ENCODE measurements around the gene SASH1. TPM values are rescaled to one million over a fixed set of nuclear protein-coding genes. Genes with fewer than 3 reads are reported as not detected.

The SASH1 gene
- total RNA-seq, 1 experiment from 2014 or later: 6.6 TPM

- no peak for ATAC-seq
- H3K4me1 ChIP-seq (ENCODE audit: control insufficient read depth, insufficient read depth, low read length): peaks cover 9% of the 10 kb centered on the region
- intact Hi-C loops (cut with micrococcal nuclease; ENCODE audit: unreplicated experiment) (no loop called here), in situ Hi-C loops (cut with HindIII; ENCODE audit: low pct_unique_long_range_greater_than_20kb, low sequenced_read_pairs) (no loop called here)
- H3K36me3 ChIP-seq (ENCODE audit: control insufficient read depth, insufficient read depth, low read length): no peaks in the 10 kb centered on the region
- H3K27me3 ChIP-seq (ENCODE audit: control insufficient read depth, insufficient read depth, low read length): no peaks in the 10 kb centered on the region
- CTCF ChIA-PET: no interaction called here
- H3K27ac ChIP-seq (ENCODE audit: low read length): no peak overlapping the region
- no TSS peak for BruUV-seq (replicated peaks)
- H3K9me3 ChIP-seq (ENCODE audit: control insufficient read depth, insufficient read depth, low read depth, low read length): no peaks in the 10 kb centered on the region
- POLR2A ChIA-PET: no interaction called here
- TF ChIP-seq REST (IDR thresholded peaks at IDR 0.05; ENCODE audit: insufficient read depth in 1 of 2, low read depth in 2 of 2, low read length in 1 of 2) (no peak), TCF7L2 (IDR thresholded peaks at IDR 0.05; ENCODE audit: low read depth, low read length) (no peak), SIN3A (IDR thresholded peaks at IDR 0.05; ENCODE audit: borderline replicate concordance, insufficient read depth, low read depth, low read length) (no peak), POLR2AphosphoS5 (IDR thresholded peaks at IDR 0.05; ENCODE audit: low read depth, low read length) (no peak), CTCF (IDR thresholded peaks at IDR 0.05) (no peak)
- no peak for DNase-seq (ENCODE audit: low read depth, low spot score)
- no peak overlapping the region for H3K4me3 ChIP-seq (ENCODE audit: low read depth in 2 of 2, low read length in 2 of 2)
These were observed 93.8 kb downstream of the SASH1 start for GRCh38 chr6:148436466-148436865.

DNA sequence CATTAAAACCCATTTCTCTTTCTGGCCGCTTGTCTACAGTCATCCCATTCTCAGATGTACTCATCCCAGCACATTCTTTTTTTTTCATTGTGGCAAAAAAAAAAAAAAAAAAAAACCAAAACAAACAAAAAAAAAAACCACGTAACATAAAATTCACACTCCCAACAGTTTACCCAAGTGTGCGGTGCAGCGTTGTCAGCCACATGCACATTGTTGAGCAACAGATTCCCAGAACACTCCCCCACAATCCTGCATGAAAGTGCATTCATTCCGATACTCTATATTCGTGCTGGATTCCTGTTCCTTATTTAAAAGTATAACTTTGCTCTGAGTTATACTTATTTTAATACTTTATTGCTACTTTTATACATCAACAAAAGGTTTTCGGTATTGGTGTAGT lies 96.0 kb downstream of the SASH1 start:
- in situ Hi-C loops (cut with HindIII; ENCODE audit: low pct_unique_long_range_greater_than_20kb, low sequenced_read_pairs): no loop called here
- ATAC-seq (no peak), DNase-seq (ENCODE audit: low read depth, low spot score) (no peak)
- ChIA-PET CTCF (no interaction called here), POLR2A (no interaction called here)
- Histone ChIP-seq H3K9me3 (ENCODE audit: control insufficient read depth, insufficient read depth, low read depth, low read length) (no peaks in the 10 kb centered on the region), H3K4me3 (ENCODE audit: low read depth in 2 of 2, low read length in 2 of 2) (no peak overlapping the region), H3K4me1 (ENCODE audit: control insufficient read depth, insufficient read depth, low read length) (peaks cover 12% of the 10 kb centered on the region), H3K36me3 (ENCODE audit: control insufficient read depth, insufficient read depth, low read length) (no peaks in the 10 kb centered on the region), H3K27me3 (ENCODE audit: control insufficient read depth, insufficient read depth, low read length) (no peaks in the 10 kb centered on the region), H3K27ac (ENCODE audit: low read length) (no peak overlapping the region)
- BruUV-seq (replicated peaks): no TSS peak
- intact Hi-C loops (cut with micrococcal nuclease; ENCODE audit: unreplicated experiment): no loop called here
- TF ChIP-seq CTCF (IDR thresholded peaks at IDR 0.05): no peak
- TF ChIP-seq TCF7L2 (IDR thresholded peaks at IDR 0.05; ENCODE audit: low read depth, low read length): no peak
- TF ChIP-seq REST (IDR thresholded peaks at IDR 0.05; ENCODE audit: insufficient read depth in 1 of 2, low read depth in 2 of 2, low read length in 1 of 2): no peak
- TF ChIP-seq POLR2AphosphoS5 (IDR thresholded peaks at IDR 0.05; ENCODE audit: low read depth, low read length): no peak
- TF ChIP-seq SIN3A (IDR thresholded peaks at IDR 0.05; ENCODE audit: borderline replicate concordance, insufficient read depth, low read depth, low read length): no peak
